NCI-H748 treated with DMSO at 0.1 percent for 48 hours (cell line): Measurements from ENCODE around the gene COPZ1.

Source experiments
- DNase-seq: peaks from one replicate; lab custom pipeline; 2025; lab: John Stamatoyannopoulos, UW

The COPZ1 gene

GRCh38 chr12:54397157-54397556 lies 72.2 kb downstream of the COPZ1 start:
- DNase-seq = no peak

GRCh38 chr12:54398218-54398617 lies 73.3 kb downstream of the COPZ1 start:
- no peak for DNase-seq

- DNase-seq = peak; percentile 57
Observed at GRCh38 chr12:54398995-54399793, 74.3 kb downstream of the COPZ1 start.

- no peak for DNase-seq
Observed at GRCh38 chr12:54401119-54401518, 76.2 kb downstream of the COPZ1 start.
